ENCODE data around the gene SCN4B.

- TF ChIP-seq CTCF (optimal IDR thresholded peaks at IDR 0.05 in 1 of 3, IDR thresholded peaks at IDR 0.05 in 1 of 3, conservative IDR thresholded peaks at IDR 0.05 in 1 of 3; ENCODE audit: extremely low read depth in 1 of 3, insufficient read depth in 2 of 3, low read length in 3 of 3) (no peak), EZH2 (IDR thresholded peaks at IDR 0.05; ENCODE audit: low read length) (no peak)
These were observed 46.5 kb upstream of the SCN4B start for GRCh38 chr11:118199135-118199534.
